ENCODE measurements around the gene SFXN4. TPM values are rescaled to one million over a fixed set of nuclear protein-coding genes. Genes with fewer than 3 reads are reported as not detected.

Gene SFXN4
- total RNA-seq, 1 donor from 2014 or later = 21.6 TPM

GRCh38 chr10:119167041-119167440, 1.5 kb upstream of the SFXN4 start:
- no peaks in the 10 kb centered on the region for H3K27me3 ChIP-seq (ENCODE audit: control insufficient read depth, insufficient read depth, low read length)
- DNase-seq (ENCODE audit: low read depth) = no peak
- H3K36me3 ChIP-seq (ENCODE audit: control insufficient read depth, insufficient read depth, low read length) = peaks cover 12% of the 10 kb centered on the region
- FAIRE-seq = no peak
- TF ChIP-seq, protein P1, sequence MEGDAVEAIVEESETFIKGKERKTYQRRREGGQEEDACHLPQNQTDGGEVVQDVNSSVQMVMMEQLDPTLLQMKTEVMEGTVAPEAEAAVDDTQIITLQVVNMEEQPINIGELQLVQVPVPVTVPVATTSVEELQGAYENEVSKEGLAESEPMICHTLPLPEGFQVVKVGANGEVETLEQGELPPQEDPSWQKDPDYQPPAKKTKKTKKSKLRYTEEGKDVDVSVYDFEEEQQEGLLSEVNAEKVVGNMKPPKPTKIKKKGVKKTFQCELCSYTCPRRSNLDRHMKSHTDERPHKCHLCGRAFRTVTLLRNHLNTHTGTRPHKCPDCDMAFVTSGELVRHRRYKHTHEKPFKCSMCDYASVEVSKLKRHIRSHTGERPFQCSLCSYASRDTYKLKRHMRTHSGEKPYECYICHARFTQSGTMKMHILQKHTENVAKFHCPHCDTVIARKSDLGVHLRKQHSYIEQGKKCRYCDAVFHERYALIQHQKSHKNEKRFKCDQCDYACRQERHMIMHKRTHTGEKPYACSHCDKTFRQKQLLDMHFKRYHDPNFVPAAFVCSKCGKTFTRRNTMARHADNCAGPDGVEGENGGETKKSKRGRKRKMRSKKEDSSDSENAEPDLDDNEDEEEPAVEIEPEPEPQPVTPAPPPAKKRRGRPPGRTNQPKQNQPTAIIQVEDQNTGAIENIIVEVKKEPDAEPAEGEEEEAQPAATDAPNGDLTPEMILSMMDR (IDR thresholded peaks at IDR 0.05; ENCODE audit: insufficient read depth, low read length, severe bottlenecking) = no peak
- no peak overlapping the region for H3K4me3 ChIP-seq (ENCODE audit: low read depth, low read length)

- peak; percentile 7 for DNase-seq (ENCODE audit: low read depth)
- Histone ChIP-seq H3K4me3 (ENCODE audit: low read depth, low read length) (no peak overlapping the region), H3K27me3 (ENCODE audit: control insufficient read depth, insufficient read depth, low read length) (no peaks in the 10 kb centered on the region), H3K36me3 (ENCODE audit: control insufficient read depth, insufficient read depth, low read length) (peaks cover 10% of the 10 kb centered on the region)
- no peak for FAIRE-seq
- TF ChIP-seq, protein P1 (IDR thresholded peaks at IDR 0.05; ENCODE audit: insufficient read depth, low read length, severe bottlenecking) = no peak
Observed at GRCh38 chr10:119166564-119166963, 1.1 kb upstream of the SFXN4 start.

DNA sequence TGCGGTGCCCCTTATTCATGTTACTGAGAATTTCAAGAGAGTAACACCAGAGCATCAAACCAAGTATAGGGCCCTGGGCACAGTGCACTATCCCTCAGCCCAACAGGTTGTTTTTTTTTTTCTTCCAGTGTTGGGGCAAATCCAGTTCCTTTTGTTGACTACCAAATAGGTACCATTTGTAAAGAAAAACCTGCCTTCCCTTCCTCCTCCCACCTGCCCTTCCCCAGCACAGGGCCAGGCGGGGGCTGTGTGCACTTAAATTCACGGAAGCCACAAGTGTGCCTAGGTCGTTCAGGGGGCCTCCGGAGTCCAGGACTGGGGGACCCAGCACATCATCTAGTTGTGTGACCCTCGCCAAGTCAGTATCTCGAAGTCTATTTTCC, 595 bp upstream of the SFXN4 start:
- no peak for FAIRE-seq
- Histone ChIP-seq H3K4me3 (ENCODE audit: low read depth, low read length) (peak overlapping the region; percentile 78), H3K27me3 (ENCODE audit: control insufficient read depth, insufficient read depth, low read length) (no peaks in the 10 kb centered on the region), H3K36me3 (ENCODE audit: control insufficient read depth, insufficient read depth, low read length) (peaks cover 8% of the 10 kb centered on the region)
- TF ChIP-seq, protein P1 (IDR thresholded peaks at IDR 0.05; ENCODE audit: insufficient read depth, low read length, severe bottlenecking) = no peak
- DNase-seq (ENCODE audit: low read depth) = no peak

- H3K27me3 ChIP-seq (ENCODE audit: control insufficient read depth, insufficient read depth, low read length) = no peaks in the 10 kb centered on the region
- FAIRE-seq = no peak
- no peak for DNase-seq (ENCODE audit: low read depth)
- TF ChIP-seq, protein P1 (IDR thresholded peaks at IDR 0.05; ENCODE audit: insufficient read depth, low read length, severe bottlenecking) = no peak
- no peak overlapping the region for H3K4me3 ChIP-seq (ENCODE audit: low read depth, low read length)
- H3K36me3 ChIP-seq (ENCODE audit: control insufficient read depth, insufficient read depth, low read length) = peaks cover 9% of the 10 kb centered on the region
Observed at GRCh38 chr10:119162452-119163092, 2.9 kb downstream of the SFXN4 start.

DNA sequence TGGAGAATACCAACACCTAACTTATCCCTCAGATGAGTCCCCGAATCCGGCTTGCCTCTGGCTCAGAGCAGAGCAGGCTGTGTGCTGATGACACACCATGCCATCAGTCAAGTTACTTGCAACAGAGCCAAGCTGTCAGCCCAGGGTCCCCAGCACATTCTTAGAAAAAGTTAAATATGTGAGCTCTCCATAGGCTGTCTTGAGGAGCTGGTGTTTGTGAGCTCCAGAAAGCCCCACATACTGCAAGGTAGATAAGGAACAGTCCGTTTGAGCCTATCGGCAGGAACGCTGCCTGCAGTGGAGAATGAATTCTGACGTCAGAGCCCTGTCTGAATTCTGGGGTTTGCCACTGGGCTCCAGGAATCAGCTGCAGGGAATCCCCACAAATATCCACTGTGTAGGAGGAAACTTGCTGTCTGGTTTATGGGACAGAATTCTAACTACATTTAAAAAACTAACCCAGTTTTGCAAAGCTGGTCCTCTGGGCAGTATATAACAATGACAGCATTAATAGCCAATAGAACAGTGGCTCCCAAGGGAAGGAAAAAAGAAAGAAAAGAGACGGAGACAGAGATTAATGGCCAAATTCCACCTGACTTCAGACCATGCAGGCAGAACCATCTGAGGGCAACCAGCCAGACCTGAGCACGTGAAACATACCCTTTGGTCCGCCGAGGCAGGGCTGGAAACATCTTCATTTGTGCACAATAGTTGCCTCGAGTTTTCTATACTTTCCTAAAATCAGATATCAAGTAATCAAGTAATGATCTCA, 3.6 kb downstream of the SFXN4 start:
- TF ChIP-seq, protein P1 (IDR thresholded peaks at IDR 0.05; ENCODE audit: insufficient read depth, low read length, severe bottlenecking) = no peak
- DNase-seq (ENCODE audit: low read depth) = peak; percentile 15
- FAIRE-seq = no peak
- Histone ChIP-seq H3K36me3 (ENCODE audit: control insufficient read depth, insufficient read depth, low read length) (peaks cover 9% of the 10 kb centered on the region), H3K27me3 (ENCODE audit: control insufficient read depth, insufficient read depth, low read length) (no peaks in the 10 kb centered on the region), H3K4me3 (ENCODE audit: low read depth, low read length) (no peak overlapping the region)
